HFFc6 (cell line): ENCODE results near the gene EMID1. TPM values are rescaled to one million over a fixed set of nuclear protein-coding genes. Genes with fewer than 3 reads are reported as not detected.

Source experiments
- DNase-seq: peaks from one replicate; pipeline ENCODE4 v3.0.0-alpha.2; 2018
- H3K27ac Mint-ChIP-seq: 2 replicates; pipeline ENCODE4 v1.8.0; 2020; ENCODE audit warnings: mild to moderate bottlenecking, mixed read lengths
- H3K27me3 Mint-ChIP-seq: 2 replicates; pipeline ENCODE4 v1.8.0; 2021; ENCODE audit warnings: mild to moderate bottlenecking, moderate library complexity, mixed read lengths; ENCODE audit not compliant: insufficient read depth
- H3K36me3 Mint-ChIP-seq: 2 replicates; pipeline ENCODE4 v1.8.0; 2021; ENCODE audit warnings: low read depth, mixed read lengths
- H3K4me1 Mint-ChIP-seq: 2 replicates; pipeline ENCODE4 v1.8.0; 2020; ENCODE audit warnings: low read depth, mixed read lengths
- H3K4me3 Mint-ChIP-seq: 2 replicates; pipeline ENCODE4 v1.8.0; 2020; ENCODE audit warnings: mild to moderate bottlenecking, moderate library complexity, mixed read lengths
- H3K9me3 Mint-ChIP-seq: 2 replicates; pipeline ENCODE4 v1.8.0; 2020; ENCODE audit warnings: mild to moderate bottlenecking, mixed read lengths
- long read RNA-seq: library from polyadenylated mRNA; unstranded; transcript quantifications from one replicate; pipeline ENCODE4 v2.0.0, GENCODE V29; 2019
- total RNA-seq, 6 experiments: library from RNA; stranded (reverse); fragmentation: NEBNext Ultra II Directional; extraction: Animal tissue kit (Norgen Biotek cat#: 25700); gene quantifications; 2 replicates in 1 of 6; 3 replicates in 5 of 6; pipeline ENCODE4 v1.2.3, GENCODE V29; 2021
- TF ChIP-seq, protein P1 (sequence below): fragments of 200-600 bp; sonication (generic); IDR thresholded peaks from 2 replicates; pipeline ENCODE4 v1.5.0; 2021; ENCODE audit warnings: antibody characterized with exemption, mild to moderate bottlenecking

Gene EMID1
- total RNA-seq = not detected
- long read RNA-seq = 0 reads

- H3K27ac Mint-ChIP-seq = no peak within 1 kb of the TSS
- no peaks in the 10 kb centered on the region for H3K9me3 Mint-ChIP-seq
- no peaks in the 10 kb centered on the region for H3K36me3 Mint-ChIP-seq
- no peak for DNase-seq
- peaks cover 13% of the 10 kb centered on the region; the same call in 1 of the 2 replicates for H3K4me1 Mint-ChIP-seq
- H3K27me3 Mint-ChIP-seq = peaks cover 38% of the 10 kb centered on the region
- H3K4me3 Mint-ChIP-seq = peak within 1 kb of the TSS; percentile 44; the same call in 1 of the 2 replicates
- TF ChIP-seq, protein P1, sequence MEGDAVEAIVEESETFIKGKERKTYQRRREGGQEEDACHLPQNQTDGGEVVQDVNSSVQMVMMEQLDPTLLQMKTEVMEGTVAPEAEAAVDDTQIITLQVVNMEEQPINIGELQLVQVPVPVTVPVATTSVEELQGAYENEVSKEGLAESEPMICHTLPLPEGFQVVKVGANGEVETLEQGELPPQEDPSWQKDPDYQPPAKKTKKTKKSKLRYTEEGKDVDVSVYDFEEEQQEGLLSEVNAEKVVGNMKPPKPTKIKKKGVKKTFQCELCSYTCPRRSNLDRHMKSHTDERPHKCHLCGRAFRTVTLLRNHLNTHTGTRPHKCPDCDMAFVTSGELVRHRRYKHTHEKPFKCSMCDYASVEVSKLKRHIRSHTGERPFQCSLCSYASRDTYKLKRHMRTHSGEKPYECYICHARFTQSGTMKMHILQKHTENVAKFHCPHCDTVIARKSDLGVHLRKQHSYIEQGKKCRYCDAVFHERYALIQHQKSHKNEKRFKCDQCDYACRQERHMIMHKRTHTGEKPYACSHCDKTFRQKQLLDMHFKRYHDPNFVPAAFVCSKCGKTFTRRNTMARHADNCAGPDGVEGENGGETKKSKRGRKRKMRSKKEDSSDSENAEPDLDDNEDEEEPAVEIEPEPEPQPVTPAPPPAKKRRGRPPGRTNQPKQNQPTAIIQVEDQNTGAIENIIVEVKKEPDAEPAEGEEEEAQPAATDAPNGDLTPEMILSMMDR = no peak
Measured at GRCh38 chr22:29205594-29206371, at the start of gene EMID1. TSS of gene EMID1 (plus strand) at chr22:29205896. CDS start at chr22:29206039, 143 bp downstream.

DNA sequence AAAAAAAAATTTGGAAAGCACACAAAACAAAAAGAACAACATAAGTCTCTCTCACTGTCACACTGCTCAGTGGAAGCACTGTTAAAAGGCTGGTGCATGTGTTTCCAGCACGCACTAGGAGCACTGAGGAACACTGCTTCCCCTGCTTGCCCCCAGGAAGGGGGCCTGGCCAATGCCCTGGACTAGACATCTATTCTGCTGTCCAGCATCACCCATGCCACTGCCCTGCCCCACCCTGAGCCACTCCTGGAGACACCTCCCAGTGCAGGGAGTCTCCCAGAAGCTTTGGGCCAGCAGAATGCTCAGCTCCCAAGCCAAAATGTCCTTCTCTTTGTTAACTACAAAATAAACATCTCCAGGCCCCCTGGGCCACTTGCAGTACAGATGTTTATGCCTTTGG lies 49.7 kb upstream of the EMID1 start:
- TF ChIP-seq, protein P1 = no peak
- Mint-ChIP-seq H3K27ac (no peak overlapping the region), H3K36me3 (no peaks in the 10 kb centered on the region), H3K27me3 (peaks cover 23% of the 10 kb centered on the region), H3K4me1 (no peaks in the 10 kb centered on the region), H3K4me3 (no peak overlapping the region), H3K9me3 (no peaks in the 10 kb centered on the region)
- DNase-seq = no peak

DNA sequence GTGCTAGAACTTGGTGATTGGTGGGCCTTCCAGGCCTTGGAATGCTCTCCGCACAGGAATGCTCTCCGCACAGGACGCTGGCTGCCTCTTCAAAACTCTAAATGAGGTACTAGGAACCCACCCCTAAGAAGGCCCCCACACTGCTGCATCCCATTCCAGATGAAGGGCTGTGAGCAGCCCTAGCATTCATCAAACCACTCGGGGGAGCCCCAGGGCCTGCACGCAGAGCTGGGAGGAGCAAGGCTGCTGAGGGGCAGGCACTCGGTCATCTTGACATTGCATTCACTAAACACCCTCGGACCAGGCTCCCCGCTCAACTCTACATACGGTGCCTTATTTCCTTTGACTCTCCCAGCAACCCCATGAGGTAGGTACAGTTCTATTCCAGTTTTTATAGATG lies 49.2 kb upstream of the EMID1 start:
- H3K9me3 Mint-ChIP-seq = no peaks in the 10 kb centered on the region
- H3K4me3 Mint-ChIP-seq = no peak overlapping the region
- no peaks in the 10 kb centered on the region for H3K4me1 Mint-ChIP-seq
- no peaks in the 10 kb centered on the region for H3K36me3 Mint-ChIP-seq
- TF ChIP-seq, protein P1 = peak; percentile 15; the same call in 1 of the 2 replicates
- peak; percentile 17 for DNase-seq
- H3K27me3 Mint-ChIP-seq = peaks cover 24% of the 10 kb centered on the region
- H3K27ac Mint-ChIP-seq = no peak overlapping the region

- Mint-ChIP-seq H3K4me3 (no peak overlapping the region), H3K27ac (no peak overlapping the region), H3K36me3 (no peaks in the 10 kb centered on the region), H3K27me3 (peaks cover 27% of the 10 kb centered on the region), H3K9me3 (no peaks in the 10 kb centered on the region), H3K4me1 (no peaks in the 10 kb centered on the region)
- TF ChIP-seq, protein P1 = no peak
- DNase-seq = no peak
Measured at GRCh38 chr22:29157759-29158535, 47.7 kb upstream of the EMID1 start.

GRCh38 chr22:29158546-29158945 lies 47.1 kb upstream of the EMID1 start:
- Mint-ChIP-seq H3K9me3 (no peaks in the 10 kb centered on the region), H3K4me1 (no peaks in the 10 kb centered on the region), H3K27ac (no peak overlapping the region), H3K27me3 (peaks cover 22% of the 10 kb centered on the region), H3K36me3 (no peaks in the 10 kb centered on the region), H3K4me3 (no peak overlapping the region)
- TF ChIP-seq, protein P1 = no peak
- no peak for DNase-seq
